KOPT-K1 (cell line): ENCODE results near the gene COG5.

ENCODE experiments used
- H3K27ac ChIP-seq: fragments of 200-600 bp; sonication (generic); 2 replicates; pipeline ENCODE4 v1.5.1; 2016; ENCODE audit warnings: antibody characterized with exemption, mild to moderate bottlenecking, low read depth, low read length; ENCODE audit not compliant: poor library complexity, severe bottlenecking
- H3K36me3 ChIP-seq: fragments of 200-600 bp; sonication (generic); 2 replicates; pipeline ENCODE4 v1.5.1; 2017; ENCODE audit warnings: antibody characterized with exemption, mild to moderate bottlenecking, low read length, moderate library complexity; ENCODE audit not compliant: insufficient read depth
- H3K9me3 ChIP-seq: fragments of 200-600 bp; sonication (generic); 2 replicates; pipeline ENCODE4 v1.5.1; 2017; ENCODE audit warnings: antibody characterized with exemption, low read length, mild to moderate bottlenecking; ENCODE audit not compliant: insufficient read depth, poor library complexity, severe bottlenecking

COG5 gene

DNA sequence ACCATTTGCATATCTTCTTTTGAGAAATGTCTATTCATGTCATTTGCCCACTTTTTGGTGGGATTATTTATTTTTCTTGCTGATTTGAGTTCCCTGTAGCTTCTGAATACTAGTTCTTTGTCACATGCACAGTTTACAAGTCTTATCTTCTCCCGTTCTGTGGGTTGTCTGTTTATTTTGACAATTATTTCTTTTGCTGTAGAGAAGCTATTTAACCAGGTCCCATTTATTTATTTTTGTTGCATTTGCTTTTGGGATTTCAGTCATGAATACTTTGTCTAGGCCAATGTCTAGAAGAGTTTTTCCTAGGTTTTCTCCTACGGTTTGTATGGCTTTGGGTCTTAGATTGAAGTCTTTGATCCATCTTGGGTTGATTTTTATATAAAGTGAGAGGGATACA lies 60.9 kb downstream of the COG5 start:
- H3K9me3 ChIP-seq: no peaks in the 10 kb centered on the region
- H3K27ac ChIP-seq: no peak overlapping the region
- H3K36me3 ChIP-seq: no peaks in the 10 kb centered on the region

DNA sequence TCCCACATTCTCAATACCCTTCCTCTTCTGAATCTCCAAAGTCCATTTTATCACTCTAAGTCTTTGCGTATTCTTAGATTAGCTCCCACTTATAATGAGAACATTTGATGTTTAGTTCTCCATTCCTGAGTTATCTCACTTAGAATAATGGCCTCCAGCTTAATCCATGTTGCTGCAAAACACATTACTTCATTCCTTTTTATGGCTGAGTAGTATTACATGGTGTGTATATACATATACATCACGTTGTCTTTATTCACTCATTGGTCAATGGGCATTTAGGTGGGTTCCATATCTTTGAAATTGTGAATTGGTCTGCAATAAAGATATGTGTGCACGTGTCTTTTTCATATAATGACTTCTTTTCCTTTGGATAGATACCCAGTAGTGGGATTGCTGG lies 61.6 kb downstream of the COG5 start:
- Histone ChIP-seq H3K36me3 (no peaks in the 10 kb centered on the region), H3K27ac (no peak overlapping the region), H3K9me3 (peaks cover under 1% of the 10 kb centered on the region)

DNA sequence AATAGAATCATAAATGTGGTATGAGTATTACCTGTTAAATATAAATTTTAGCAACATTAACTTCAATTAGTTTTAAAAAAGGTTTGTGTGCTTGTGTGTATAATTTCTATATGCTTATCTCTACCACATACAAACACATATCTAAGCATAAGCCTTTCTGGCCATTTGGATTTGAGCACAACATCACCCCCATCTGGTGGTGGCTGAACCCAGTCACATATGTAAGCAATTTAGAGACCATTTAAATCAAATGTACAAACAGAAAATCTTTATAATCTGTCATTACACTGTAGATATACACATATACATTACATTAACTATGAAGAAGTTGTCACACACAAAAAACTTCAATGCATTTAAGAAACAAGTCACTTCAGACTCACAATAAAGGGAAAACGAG lies 62.1 kb downstream of the COG5 start:
- H3K36me3 ChIP-seq: no peaks in the 10 kb centered on the region
- H3K9me3 ChIP-seq: peaks cover 6% of the 10 kb centered on the region
- H3K27ac ChIP-seq: no peak overlapping the region

DNA sequence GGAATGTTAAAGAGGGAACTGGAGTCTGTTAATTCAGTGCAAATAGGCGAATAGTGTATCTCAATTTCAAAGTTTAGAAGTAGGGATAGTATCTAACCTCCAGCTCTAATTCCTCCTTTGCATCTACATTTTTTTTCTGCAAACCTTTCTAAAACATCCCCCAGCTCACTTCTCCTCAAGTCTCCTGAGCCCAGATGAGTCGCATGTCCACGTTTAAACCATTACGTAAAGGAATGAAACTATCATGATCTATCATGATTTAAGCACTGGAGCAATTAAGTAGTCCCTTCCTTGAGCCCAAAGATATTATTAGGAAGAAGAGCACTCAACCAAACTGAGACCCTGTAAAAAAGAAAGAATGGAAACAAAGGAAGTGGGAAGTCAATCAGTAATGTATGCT lies 64.0 kb downstream of the COG5 start:
- H3K9me3 ChIP-seq: peaks cover 6% of the 10 kb centered on the region

DNA sequence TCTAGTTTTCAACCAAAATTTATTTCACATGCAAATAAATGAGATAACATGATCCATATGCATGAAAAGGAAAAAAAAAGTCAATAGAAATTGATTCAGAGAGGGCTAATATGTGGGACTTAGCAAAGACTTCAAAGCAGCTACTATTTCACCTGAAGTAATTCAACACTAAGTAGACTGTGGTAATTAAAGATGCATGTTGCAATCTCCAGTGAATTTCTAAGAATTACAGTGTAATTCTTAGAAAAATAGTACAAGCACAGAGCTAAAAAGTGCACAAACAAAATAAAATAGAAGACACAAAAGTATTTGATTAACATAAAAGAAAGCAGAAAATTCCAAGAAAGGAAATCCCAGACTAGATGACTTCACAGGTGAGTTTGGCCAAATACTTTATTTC lies 68.2 kb downstream of the COG5 start:
- H3K9me3 ChIP-seq: peaks cover 6% of the 10 kb centered on the region
- no peak overlapping the region for H3K27ac ChIP-seq

More for the DNA sequence above, 64.0 kb downstream of the COG5 start:
- no peaks in the 10 kb centered on the region for H3K36me3 ChIP-seq
- no peak overlapping the region for H3K27ac ChIP-seq

DNA sequence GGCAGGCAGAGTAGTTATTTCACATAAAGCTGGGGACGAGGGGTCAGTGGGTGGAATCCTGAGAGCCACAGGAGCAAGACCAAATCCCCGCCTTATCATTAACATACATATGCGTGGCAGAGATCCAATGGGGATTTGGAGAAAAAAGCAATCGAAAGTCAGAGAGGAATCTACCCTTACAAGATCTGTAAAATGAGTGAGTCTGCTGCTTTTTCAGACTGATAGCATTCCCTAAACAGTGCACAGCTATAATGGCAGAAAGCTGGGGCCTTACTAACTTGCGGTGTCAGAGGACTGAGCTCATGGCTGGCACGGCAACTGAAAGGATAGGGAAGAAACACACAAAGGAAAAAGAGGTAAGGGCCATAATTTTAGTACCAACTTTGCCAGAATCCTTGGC lies 68.8 kb downstream of the COG5 start:
- Histone ChIP-seq H3K27ac (no peak overlapping the region), H3K9me3 (peaks cover 6% of the 10 kb centered on the region), H3K36me3 (no peaks in the 10 kb centered on the region)

More for the DNA sequence above, 68.2 kb downstream of the COG5 start:
- no peaks in the 10 kb centered on the region for H3K36me3 ChIP-seq

DNA sequence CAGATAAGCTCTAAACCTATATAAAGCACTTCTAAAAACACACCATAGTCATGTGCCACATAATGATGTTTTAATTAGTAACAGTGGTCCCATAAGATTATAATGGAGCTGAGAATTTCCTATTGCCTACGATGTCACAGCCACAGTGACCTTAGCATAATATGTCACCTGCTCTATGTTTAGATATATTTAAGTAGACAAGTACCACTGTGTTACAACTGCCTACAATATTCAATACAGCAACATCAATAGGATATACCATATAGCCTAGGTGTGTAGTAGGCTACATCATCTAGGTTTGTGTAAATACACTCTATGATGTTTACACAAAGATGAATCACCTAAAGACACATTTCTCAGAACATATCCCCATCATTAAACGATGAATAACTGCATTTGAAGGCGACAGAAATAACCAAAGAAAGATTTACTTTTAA lies 69.4 kb downstream of the COG5 start:
- Histone ChIP-seq H3K36me3 (no peaks in the 10 kb centered on the region), H3K27ac (no peak overlapping the region), H3K9me3 (peaks cover 6% of the 10 kb centered on the region)

DNA sequence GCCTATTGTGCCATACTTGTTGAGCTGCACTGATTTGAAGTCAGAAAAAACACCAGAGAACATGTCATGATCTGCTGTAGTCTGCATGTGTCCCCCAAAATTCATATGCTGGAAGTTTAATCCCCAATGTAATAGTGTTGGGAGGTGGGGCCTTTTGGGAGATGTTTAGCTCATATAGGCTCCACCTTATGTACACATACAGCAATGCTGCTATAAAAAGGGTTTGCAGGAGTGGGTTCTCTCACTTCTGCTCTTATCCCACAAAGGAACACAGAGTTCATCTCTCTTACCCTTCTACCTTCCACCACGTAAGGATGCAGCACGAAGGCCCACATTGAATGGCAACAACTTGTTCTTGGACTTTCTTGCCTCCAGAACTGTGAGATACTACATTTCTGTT lies 70.8 kb downstream of the COG5 start:
- H3K36me3 ChIP-seq: no peaks in the 10 kb centered on the region

DNA sequence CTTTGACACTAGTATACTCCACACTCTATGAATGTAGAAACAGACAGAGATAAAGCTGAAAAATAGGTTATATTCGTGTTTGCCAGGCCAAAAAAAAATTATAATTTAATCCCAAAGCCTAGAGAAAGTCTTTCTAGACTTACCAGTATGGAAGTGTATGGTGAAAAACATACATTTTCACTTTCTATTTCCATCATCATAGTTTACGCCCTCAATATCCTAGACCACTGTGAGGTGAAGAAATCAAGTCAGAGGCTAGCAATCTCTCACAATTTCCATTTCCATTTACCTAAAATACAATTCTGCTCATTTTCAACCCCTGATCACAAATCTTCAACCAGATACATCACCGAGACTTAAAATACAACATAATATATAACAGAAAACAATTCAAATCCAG lies 77.7 kb downstream of the COG5 start:
- H3K27ac ChIP-seq: no peak overlapping the region
- no peaks in the 10 kb centered on the region for H3K36me3 ChIP-seq
- H3K9me3 ChIP-seq: no peaks in the 10 kb centered on the region

More for the DNA sequence above, 70.8 kb downstream of the COG5 start:
- H3K9me3 ChIP-seq: peaks cover 6% of the 10 kb centered on the region
- H3K27ac ChIP-seq: no peak overlapping the region

DNA sequence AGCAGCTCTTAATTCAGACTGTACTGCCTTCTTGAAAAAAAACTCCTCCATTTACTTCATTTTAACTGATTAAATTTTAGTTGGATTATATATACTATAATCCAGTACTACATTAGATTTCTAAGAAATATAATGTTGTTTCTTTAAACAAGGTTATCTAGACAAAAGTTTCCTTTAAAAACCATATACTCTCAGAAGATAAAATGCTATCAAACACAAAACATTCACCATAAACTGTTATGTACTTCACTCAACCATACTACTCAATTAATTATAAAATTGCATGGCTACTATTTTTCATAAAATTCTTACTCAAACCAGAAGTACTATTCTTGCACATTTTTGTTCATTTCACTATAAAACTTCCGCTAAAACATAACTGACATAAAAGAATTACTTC lies 81.1 kb downstream of the COG5 start:
- Histone ChIP-seq H3K9me3 (no peaks in the 10 kb centered on the region), H3K27ac (no peak overlapping the region), H3K36me3 (no peaks in the 10 kb centered on the region)

DNA sequence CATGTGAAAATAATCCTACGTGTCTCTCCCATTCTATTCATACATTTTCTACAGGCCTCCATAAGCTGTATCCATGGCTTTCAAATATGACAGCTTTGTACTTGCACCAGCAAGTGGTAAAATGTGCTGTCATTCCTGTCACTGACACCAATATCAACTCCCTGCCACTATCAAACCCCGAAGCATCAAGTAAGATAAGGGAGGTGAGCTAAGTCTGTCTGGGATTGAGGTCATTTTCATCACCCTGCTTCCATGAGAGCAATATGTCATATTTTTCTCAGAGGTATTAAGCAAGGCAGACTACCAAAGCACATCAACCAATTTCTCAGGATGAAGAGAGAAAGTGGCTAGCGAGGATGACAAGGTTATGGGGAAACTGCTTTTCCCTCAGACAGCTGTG lies 82.8 kb downstream of the COG5 start:
- H3K27ac ChIP-seq: no peak overlapping the region
- no peaks in the 10 kb centered on the region for H3K36me3 ChIP-seq
- no peaks in the 10 kb centered on the region for H3K9me3 ChIP-seq

DNA sequence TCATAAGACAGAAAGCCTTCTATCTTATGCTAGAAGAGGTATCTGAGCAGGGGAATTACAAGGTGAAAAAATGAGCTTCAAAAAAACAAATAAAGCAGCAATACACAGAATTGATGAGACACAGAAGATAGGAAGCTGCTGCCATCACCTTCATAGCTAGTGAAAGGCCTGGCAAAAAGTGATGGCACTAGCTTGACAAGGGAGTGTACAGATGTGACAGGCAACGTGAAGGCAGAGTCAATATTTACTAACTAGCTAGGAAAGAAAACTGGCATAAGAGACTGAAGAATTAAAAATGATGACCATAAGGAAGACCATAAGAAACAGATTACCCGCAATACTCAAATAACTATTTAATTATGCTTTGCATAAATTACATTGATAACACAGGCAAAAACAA lies 84.4 kb downstream of the COG5 start:
- no peak overlapping the region for H3K27ac ChIP-seq
- H3K36me3 ChIP-seq: no peaks in the 10 kb centered on the region
- no peaks in the 10 kb centered on the region for H3K9me3 ChIP-seq

DNA sequence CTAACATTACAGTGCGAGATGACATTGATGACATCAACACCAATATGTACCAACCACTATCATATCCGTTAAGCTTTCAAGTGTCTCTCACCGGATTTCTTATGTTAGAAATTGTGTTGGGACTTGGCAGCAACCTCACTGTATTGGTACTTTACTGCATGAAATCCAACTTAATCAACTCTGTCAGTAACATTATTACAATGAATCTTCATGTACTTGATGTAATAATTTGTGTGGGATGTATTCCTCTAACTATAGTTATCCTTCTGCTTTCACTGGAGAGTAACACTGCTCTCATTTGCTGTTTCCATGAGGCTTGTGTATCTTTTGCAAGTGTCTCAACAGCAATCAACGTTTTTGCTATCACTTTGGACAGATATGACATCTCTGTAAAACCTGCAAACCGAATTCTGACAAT lies 89.6 kb downstream of the COG5 start:
- H3K9me3 ChIP-seq: no peaks in the 10 kb centered on the region
- H3K27ac ChIP-seq: no peak overlapping the region
- no peaks in the 10 kb centered on the region for H3K36me3 ChIP-seq

DNA sequence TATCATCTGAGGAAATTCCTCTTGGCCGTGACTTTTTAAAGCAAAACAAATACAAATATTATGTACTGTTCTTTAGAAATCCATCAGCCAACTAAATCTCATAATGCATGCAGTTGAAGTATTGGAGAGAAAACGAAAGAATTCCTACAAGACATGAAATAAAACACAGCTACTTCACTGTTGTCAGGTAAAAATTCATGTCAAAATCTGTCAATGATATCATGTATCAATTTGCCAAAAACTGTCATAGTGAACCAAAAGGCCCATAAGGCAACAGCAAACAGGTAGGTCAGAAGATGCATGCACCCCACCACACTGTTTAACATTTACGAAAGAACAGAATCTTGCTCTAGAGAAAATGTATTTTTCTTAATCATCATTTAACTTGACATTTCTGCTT lies 91.6 kb downstream of the COG5 start:
- Histone ChIP-seq H3K27ac (no peak overlapping the region), H3K9me3 (no peaks in the 10 kb centered on the region), H3K36me3 (no peaks in the 10 kb centered on the region)

DNA sequence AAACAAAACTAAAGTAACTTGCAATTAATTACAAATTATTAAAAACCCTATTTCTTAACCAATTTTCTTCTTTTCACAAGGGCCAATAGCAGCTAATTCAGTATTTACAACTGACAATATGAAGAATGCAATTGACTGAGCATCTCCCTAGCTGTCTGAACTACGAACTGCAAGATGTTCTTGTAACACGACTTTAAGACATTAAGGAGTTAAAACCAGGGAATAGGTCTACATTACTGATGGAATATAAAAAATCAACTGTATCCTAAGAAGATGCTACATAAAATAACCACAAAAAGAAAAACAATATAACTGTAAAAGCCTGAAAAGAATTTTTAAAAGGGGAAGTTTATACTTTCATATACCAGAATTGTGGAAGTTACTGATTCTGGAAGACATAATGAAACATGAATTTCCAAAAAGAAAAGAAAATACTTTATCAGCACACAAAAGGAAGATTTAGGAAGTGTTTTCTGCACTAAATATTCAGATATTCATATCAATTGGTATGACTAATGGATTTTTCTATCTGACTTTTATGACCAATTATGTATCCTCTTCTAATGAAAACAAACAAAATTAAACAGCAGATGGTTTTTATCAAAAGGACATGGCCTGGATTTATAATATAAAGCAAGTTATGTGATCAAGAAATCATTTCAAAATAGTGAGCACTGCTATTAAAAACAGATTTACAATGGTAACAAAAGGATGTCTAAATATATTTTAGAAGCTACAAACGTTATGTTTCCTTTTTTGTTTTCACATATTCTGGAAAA lies 92.2 kb downstream of the COG5 start:
- H3K36me3 ChIP-seq: no peaks in the 10 kb centered on the region
- no peak overlapping the region for H3K27ac ChIP-seq
- H3K9me3 ChIP-seq: no peaks in the 10 kb centered on the region

DNA sequence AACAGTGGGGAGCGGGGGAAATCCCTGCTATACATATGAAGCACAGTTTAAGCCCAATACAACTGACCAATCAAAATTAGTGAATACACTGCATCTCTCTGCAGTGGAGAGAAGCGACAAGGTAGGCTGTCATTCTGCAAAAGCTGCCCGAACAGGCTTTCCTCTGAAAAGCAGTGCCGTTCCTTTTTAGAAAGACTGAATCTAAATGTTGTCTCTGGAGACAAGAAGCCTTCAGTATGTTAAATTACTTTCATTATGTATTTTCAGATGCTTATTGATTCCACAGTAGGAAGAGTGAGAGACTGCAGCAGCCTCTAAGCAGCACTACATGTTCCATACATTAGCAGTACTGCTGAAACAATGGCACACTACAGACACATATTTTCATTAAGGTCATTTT lies 93.8 kb downstream of the COG5 start, which contains the start of gene GPR22:
TSS of gene GPR22 (plus strand) at position 129 of the 400 bp plus-strand sequence. CDS start 4,004 bp downstream, outside the sequence.
- Histone ChIP-seq H3K27ac (no peak within 1 kb of the TSS), H3K36me3 (no peaks in the 10 kb centered on the region), H3K9me3 (no peaks in the 10 kb centered on the region)
